Measurements from ENCODE around the gene SUCO. TPM values are rescaled to one million over a fixed set of nuclear protein-coding genes. Genes with fewer than 3 reads are reported as not detected.

The SUCO gene
- total RNA-seq, 4 donors from 2014 or later, result 21.1 to 31.6 (median 22.3) TPM

GRCh38 chr1:172551279-172551678 is 18.3 kb downstream of the SUCO start:
- Histone ChIP-seq H3K36me3 (peaks cover 0 to 2% (median 0%) of the 10 kb centered on the region in 4 donors), H3K4me3 (no peak overlapping the region), H3K9me3 (no peaks in the 10 kb centered on the region), H3K4me1 (peaks cover 13 to 41% (median 32%) of the 10 kb centered on the region in 4 donors), H3K27me3 (no peaks in the 10 kb centered on the region), H3K27ac (replicated peaks in 1 of 4) (no peak overlapping the region)
- 93% methylated on average over 6 of the region's 6 CpGs for WGBS
- intact Hi-C loops (cut with DNase I), result no loop called here
- DNase-seq (ENCODE audit: extremely low spot score), result no peak
- TF ChIP-seq POLR2AphosphoS5 (IDR thresholded peaks at IDR 0.05), result no peak
- no peak for TF ChIP-seq POLR2A (IDR thresholded peaks at IDR 0.05; ENCODE audit: low read depth)
- TF ChIP-seq CTCF (IDR thresholded peaks at IDR 0.05), result no peak
- no peak for TF ChIP-seq EP300 (IDR thresholded peaks at IDR 0.05)

- intact Hi-C loops (cut with DNase I), result no loop called here
- no peaks in the 10 kb centered on the region for H3K9me3 ChIP-seq
- no peak for TF ChIP-seq EP300 (IDR thresholded peaks at IDR 0.05)
- TF ChIP-seq POLR2AphosphoS5 (IDR thresholded peaks at IDR 0.05), result no peak
- TF ChIP-seq CTCF (IDR thresholded peaks at IDR 0.05), result no peak
- no peak for TF ChIP-seq POLR2A (IDR thresholded peaks at IDR 0.05; ENCODE audit: low read depth)
- H3K36me3 ChIP-seq, result peaks cover 0 to 32% (median 14%) of the 10 kb centered on the region in 4 donors
- DNase-seq (ENCODE audit: extremely low spot score), result no peak
- H3K4me1 ChIP-seq, result peaks cover 2 to 15% (median 6%) of the 10 kb centered on the region in 4 donors
- H3K27ac ChIP-seq (replicated peaks in 1 of 4), result no peak overlapping the region
- WGBS, result 98% methylated on average over 4 of the region's 4 CpGs
- H3K4me3 ChIP-seq, result no peak overlapping the region
- no peaks in the 10 kb centered on the region for H3K27me3 ChIP-seq
Measured at GRCh38 chr1:172554915-172555314, 22.0 kb downstream of the SUCO start.

GRCh38 chr1:172556461-172556860 is 23.5 kb downstream of the SUCO start:
- Histone ChIP-seq H3K27me3 (no peaks in the 10 kb centered on the region), H3K4me3 (no peak overlapping the region), H3K4me1 (no peaks in the 10 kb centered on the region), H3K9me3 (no peaks in the 10 kb centered on the region), H3K27ac (replicated peaks in 1 of 4) (no peak overlapping the region), H3K36me3 (peaks cover 0 to 47% (median 18%) of the 10 kb centered on the region in 4 donors)
- intact Hi-C loops (cut with DNase I), result no loop called here
- DNase-seq (ENCODE audit: extremely low spot score), result no peak
- no peak for TF ChIP-seq POLR2AphosphoS5 (IDR thresholded peaks at IDR 0.05)
- TF ChIP-seq CTCF (IDR thresholded peaks at IDR 0.05), result no peak
- TF ChIP-seq POLR2A (IDR thresholded peaks at IDR 0.05; ENCODE audit: low read depth), result no peak
- no peak for TF ChIP-seq EP300 (IDR thresholded peaks at IDR 0.05)

- DNase-seq (ENCODE audit: extremely low spot score), result no peak
- TF ChIP-seq EP300 (IDR thresholded peaks at IDR 0.05), result no peak
- TF ChIP-seq POLR2A (IDR thresholded peaks at IDR 0.05; ENCODE audit: low read depth), result no peak
- TF ChIP-seq POLR2AphosphoS5 (IDR thresholded peaks at IDR 0.05), result no peak
- Histone ChIP-seq H3K36me3 (peaks cover 0 to 56% (median 21%) of the 10 kb centered on the region in 4 donors), H3K4me3 (no peak overlapping the region), H3K9me3 (no peaks in the 10 kb centered on the region), H3K27ac (replicated peaks in 1 of 4) (no peak overlapping the region), H3K27me3 (no peaks in the 10 kb centered on the region), H3K4me1 (no peaks in the 10 kb centered on the region)
- WGBS, result 100% methylated on average over 1 of the region's 1 CpG
- intact Hi-C loops (cut with DNase I), result no loop called here
Measured at GRCh38 chr1:172557270-172557669, 24.3 kb downstream of the SUCO start.

GRCh38 chr1:172559572-172560210 is 26.7 kb downstream of the SUCO start:
- Histone ChIP-seq H3K4me1 (no peaks in the 10 kb centered on the region), H3K27me3 (no peaks in the 10 kb centered on the region), H3K27ac (replicated peaks in 1 of 4) (no peak overlapping the region), H3K36me3 (peaks cover 0 to 73% (median 29%) of the 10 kb centered on the region in 4 donors), H3K9me3 (no peaks in the 10 kb centered on the region), H3K4me3 (no peak overlapping the region)
- intact Hi-C loops (cut with DNase I), result no loop called here
- no peak for DNase-seq (ENCODE audit: extremely low spot score)
- 90% methylated on average over 4 of the region's 4 CpGs for WGBS
- TF ChIP-seq EP300 (IDR thresholded peaks at IDR 0.05), result no peak
- no peak for TF ChIP-seq POLR2AphosphoS5 (IDR thresholded peaks at IDR 0.05)
- no peak for TF ChIP-seq CTCF (IDR thresholded peaks at IDR 0.05)
- TF ChIP-seq POLR2A (IDR thresholded peaks at IDR 0.05; ENCODE audit: low read depth), result no peak

All from esophagus muscularis mucosa (tissue), 4 donors.